ENCODE measurements around the gene ATP2B2.

The ATP2B2 gene

DNA sequence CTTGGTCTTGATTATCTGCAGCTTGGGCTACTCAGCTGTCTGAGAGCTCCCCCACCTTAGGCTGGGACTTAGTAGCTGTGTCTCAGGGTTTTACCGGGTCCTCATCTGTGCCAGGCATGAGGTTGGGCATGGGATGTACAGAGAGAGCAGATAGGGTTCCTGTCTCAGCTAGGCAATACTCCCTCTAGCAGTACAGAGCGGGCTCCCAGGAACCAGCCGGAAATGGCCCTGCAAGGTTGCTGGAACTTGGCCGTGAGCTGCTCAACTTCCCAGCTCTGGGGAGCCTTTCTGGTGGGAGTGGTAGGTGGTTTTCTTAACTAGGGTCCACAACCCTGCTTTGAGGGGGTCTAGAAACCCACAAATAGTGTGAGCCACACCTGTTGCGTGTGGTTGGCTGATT lies 58.3 kb downstream of the ATP2B2 start:
- DNase-seq = no peak

DNA sequence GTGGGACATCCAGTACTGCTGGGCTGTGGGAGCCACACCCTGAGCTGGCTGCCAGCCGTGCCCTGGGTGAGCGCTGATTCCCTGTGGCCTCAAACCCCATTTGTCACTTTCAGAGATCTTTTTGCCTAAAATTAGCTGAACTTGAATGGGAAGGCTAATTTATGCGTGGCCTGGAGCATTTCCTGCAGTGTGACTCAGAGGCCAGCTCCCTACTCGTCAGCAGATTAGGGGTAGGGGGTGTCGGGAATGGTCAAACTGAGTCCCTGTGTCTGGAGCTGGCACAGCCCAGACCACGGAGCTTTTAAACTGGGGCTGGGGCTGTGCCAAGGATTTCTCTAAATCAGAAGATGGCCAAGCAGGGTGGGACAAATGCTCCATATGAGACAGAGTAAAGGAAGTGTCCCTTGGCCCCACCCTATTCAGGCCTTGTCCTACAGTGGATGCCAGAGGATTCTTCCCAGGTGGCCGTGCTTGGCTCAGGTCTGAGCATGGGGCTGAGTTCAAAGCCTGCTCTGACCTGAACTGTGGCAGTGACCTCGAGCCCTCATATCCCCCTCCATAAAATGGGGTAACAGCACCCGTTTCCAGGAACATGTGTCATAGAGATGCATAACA lies 59.7 kb downstream of the ATP2B2 start:
- DNase-seq = no peak

DNA sequence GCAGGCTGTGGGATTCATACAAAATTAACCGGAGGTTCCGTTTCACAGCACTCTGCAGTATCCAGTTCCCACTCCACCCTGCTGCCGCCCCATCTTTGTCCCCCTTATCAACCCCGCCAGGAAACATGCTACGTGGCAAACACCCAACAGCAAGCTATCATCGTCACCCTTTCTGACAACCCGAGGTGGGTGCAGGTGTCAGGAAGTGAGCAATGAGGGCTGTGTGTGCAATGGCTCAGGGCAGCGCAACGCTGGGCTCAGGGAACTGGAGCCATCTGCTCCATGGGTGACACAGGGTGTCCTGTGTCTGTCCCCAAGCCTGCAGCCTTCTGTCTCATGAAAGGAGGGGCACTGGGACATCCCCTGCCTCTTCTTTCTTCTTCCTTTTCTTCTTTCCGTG lies 60.9 kb downstream of the ATP2B2 start:
- no peak for DNase-seq

DNA sequence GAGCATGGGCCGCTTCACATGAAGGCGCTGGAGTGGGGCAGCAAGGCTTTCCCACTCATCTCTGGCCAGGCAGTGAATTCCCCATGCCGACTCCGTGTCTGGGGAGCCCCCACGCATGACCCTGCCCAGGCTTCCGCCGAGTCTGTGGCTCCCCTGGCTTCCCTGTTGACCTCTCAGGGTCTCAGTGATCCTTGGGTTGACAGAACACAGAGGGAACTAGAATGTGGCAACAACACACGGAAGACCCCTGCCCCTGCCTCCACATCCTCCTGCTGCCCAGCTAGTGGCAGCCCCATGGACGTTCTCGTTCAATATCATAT lies 61.3 kb downstream of the ATP2B2 start:
- no peak for DNase-seq

DNA sequence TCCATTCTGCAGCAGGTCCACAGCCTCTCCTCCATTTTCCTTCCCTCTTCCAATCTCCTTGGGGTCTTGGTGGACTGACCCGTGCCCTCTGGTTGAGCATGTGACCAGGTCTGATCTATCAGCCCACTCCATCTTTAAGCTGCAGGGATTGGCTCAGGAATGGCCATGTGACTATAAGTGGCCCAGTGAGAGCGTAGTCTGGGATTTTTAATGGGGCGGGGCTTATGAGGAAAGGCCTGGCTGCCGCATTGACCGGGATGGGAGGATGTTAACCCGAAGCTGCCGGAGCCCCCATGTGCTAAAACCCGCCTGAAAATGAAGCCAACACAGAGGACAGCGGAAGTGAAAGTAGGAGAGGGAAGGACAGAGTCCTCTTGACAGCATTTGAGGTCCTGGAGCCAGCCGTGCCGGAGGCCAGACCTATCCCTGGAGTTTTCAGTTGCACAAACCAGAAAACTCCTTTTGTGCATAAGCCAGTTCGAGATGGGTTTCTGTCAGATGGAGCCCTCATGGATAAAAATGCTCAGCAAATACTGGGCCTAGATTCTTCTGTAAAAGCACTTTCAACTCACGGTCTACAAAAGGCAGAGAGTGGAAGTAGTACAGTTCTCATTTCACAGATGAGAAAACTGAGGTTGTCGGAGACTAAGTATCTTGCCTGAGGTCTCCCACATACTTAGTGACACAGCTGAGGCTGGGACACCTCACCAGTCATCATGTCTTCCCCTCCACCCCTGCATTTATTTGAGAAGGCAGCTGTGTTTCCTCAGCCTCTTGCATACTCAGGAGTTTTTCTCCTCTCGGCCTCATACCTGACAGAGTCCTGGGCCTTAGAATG lies 61.9 kb downstream of the ATP2B2 start:
- no peak for DNase-seq

DNA sequence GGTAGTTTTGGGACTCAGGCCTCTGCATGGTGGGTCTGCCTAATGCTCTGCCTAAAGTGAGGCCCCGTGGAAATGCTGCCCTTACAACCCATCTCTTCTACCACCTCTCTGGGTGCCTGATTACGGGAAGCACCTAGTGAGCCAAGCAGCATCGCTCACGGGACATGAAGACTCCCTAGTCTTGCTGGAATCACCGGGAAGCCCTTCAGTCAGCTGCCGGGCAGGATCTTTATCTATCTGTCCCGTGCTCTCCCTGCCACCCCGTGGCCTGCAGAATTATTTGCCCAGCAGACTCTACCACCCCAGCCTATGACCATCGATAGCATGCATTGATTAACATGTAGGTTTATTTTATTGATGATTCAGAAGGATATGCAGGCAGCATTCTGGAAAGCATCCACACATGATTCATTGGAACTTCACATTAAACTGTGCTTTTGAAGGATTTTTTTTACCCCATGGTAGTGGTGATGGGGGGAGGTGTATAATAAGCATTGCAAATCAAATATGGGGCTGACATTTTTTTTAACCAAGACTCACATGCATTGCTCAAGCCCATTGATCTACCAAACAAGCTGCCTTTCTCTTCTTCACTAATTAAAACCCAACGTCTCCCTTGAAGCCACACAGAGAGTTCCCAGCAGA lies 63.1 kb downstream of the ATP2B2 start:
- DNase-seq = no peak

DNA sequence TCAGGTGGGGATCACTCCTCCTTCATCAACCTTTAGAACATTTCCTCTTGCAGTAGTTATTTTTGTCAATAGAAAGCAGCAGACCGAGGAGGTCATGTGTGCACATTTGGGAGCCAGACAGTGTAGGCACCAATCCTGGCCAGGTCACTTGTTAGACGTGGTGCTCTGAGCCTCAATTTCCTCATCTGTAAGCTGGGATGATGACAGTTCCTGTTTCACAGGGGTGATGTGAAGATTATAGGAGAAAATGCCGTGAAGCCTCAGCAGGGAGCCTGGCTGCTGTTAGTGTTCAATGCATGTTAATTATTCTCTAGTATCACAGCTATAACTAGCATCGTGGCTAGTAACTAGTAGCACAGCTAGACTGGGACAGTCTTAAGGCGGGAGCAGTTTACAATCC lies 64.7 kb downstream of the ATP2B2 start:
- DNase-seq = no peak

DNA sequence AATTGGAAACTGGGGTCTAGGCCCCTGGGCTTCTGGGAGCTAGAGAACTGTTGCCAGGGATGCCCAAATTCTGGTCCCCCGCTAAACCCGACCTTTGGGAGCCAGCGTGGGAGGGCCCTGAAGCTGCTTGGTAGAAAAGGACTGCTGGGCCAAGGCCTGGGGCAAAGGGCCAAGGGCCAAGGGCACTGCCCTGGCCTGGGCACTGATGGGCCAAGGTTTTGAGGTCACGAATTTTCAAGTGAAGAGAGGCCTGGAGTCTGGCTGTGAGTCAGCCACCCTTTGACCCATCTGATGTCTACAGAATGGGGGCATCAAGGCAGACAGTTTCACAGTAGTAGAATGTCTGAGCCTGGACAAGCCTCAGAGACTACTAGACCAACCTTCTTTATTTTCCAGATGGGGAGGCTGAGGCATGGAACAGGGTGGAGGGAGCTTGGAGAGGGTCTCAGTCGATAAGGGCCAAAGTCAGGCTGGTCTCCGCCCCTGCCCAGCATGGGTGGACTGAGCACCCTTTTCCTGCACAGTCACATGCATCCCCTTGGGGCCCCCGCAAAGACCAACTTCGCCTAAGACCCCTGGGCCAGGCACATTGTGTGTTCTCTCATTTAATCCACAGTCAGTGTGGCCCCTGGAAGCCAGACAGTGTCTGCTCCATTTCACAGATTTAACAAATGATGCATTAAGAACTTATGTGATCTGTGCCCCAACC lies 66.3 kb downstream of the ATP2B2 start:
- no peak for DNase-seq

DNA sequence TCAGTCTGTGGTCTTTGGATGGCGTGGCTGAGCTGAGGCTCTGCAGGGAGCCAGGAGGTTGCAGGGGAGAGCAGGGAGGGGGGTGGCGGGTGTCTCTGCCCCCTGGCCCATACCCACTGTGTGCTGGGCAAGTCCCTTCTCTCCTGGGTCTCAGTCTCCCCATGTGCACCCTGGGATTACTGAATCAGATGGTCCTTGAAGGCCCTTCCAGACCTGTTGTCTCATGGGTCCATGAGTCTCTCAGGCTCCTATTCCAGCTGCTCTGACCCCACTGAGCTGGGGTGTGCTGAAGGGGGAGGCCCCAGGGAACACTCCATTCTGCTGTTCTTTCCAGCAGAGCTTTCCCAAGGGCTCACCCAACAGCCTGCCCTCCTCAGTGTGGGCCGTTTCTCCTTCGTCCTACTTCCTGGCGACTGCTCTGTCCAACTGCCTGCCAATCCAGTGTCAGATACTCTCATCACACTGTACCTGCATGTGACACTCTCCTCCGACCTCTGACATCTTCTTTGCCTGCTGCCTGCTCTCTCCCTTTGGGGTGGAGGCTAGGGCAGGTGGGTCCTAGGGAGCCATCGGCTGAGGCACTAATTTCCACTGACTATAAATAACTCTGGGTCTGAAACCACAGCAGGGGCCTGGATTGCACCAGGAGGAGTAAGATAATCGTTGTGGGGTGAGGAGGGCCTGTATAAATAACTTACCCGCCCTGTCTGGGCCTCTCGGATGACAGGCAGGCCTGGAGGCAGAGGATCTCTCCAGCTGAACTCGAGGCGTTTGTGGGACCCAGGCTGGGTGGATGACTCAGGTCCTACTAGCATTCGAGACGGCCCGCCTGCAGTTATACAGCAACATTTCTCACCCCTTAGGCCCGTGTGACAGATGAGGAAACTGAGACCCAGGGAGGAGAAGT lies 67.1 kb downstream of the ATP2B2 start:
- no peak for DNase-seq

DNA sequence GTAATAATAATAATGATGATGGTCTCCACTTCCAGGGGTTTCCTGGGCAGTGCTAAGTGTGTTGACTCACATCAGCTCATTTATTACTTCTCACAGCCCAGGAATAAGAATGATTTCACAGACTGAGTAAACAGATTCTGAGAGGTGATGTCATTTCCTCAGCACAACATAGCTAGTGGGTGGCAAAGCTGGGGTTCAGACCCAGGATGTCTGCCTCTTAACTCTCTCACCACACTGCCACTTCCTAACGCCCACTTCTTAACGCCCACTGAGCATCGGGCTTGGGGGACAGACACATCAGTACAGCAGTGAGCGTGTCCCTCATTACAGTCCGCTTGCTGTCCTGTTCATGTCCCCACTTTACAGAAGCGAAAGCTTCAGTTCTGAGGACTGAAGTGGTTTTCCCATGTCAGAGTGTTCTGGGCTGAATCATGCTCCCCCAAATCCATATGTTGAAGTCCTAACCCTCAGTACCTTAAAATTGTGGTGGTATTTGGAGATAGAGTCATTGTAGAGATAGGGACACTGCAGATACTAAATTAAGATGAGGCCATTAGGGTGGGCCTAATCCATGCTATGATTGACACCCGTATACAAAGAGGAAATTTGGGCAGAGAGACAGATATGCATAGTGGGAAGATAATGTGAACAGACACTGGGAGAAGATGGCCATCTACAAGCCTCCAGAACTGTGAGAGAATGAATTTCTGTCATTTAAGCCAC lies 68.0 kb downstream of the ATP2B2 start:
- no peak for DNase-seq

DNA sequence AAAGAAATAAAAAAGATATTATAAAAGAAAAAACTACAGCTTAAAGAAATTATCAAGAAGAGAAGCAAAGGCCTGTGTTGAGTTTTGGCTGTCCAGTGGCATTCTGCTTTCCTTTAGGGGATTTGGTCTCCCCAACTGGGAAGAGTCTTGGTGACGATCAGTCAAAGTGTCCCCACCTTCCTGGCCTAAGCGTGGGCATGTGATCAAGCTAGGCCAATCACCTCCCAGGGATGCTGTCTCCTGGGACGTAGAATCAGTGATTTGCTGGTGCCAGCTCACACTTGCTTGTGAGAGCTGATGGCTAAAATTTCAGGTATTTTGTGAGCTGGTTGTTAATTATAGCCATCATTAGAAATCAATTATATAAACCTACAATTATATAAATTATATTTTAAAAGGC lies 69.5 kb downstream of the ATP2B2 start:
- DNase-seq = no peak

DNA sequence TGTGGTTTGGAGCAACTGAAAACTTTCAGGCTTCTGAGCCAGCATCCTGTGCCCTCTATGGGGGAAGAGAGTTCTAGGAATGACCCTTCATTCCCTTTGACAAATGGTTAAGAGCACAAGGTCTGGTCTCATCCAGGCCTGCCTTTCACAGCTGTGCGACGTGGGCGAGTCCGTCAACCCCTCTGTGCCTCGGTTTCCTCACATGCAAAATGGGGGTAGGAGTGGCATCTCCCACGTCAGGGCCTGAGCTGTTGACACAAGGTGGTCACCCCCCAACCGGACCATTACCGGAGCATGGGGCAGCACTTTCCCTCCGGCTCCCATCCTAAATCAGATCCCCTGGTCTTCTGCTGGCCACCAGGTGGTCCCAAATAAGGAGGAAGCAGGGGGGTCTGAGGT lies 70.4 kb downstream of the ATP2B2 start:
- no peak for DNase-seq

DNA sequence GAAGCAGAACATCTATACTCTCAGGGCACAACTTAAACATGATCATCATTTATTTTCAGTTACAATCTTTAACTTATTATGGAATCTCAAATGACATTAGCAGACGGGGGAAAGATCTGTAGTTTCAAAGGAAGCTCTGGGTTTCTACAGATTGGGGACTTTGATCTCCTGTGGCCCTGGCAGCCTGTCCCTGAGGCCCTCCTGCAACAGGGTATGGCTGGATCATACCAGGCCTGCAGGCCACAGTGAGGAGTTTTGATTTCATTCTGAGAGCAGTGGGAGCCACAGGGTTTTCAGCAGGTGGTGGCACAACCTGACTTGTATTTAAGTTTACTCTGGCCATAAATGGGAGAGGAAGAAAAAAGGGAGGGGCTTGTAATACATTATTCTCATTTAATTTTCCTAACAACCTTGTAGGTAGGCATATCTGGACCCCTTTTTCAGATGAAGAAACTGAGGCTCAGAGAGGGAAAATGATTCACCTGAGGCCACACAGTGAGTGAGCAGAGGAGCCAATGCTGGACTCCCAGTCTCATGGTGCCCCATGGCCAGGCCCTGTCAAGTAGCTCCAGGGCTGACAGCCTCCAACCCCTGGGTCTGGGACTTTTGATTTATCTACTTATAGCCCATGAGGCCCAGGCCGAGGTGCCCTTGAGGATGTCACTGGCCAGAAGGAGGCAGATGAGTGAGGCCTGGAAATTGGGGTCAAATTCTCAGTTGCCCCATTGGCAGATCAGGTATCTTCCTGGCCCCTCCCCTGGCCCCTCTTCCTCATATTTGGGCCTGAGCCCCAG lies 71.0 kb downstream of the ATP2B2 start:
- DNase-seq = no peak

DNA sequence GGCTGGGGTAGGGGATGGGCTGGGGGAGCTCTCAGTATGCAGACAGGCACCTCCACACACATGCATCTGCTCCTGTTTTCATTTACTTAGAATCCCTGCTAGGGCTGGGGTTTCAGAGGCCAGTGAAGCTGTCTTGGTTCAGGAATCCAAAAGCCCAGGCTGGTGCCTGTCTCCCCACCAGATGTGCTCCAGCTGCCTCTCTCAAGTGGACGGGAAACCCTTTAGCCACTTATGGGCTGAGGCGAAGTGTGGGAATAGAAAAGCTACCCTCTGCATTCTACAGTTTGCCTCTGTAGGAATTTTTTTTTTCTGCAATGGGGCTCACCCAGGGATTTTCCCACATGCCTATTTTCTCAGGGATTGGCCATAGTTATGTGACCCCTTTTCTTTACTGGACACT lies 72.5 kb downstream of the ATP2B2 start:
- DNase-seq = no peak

DNA sequence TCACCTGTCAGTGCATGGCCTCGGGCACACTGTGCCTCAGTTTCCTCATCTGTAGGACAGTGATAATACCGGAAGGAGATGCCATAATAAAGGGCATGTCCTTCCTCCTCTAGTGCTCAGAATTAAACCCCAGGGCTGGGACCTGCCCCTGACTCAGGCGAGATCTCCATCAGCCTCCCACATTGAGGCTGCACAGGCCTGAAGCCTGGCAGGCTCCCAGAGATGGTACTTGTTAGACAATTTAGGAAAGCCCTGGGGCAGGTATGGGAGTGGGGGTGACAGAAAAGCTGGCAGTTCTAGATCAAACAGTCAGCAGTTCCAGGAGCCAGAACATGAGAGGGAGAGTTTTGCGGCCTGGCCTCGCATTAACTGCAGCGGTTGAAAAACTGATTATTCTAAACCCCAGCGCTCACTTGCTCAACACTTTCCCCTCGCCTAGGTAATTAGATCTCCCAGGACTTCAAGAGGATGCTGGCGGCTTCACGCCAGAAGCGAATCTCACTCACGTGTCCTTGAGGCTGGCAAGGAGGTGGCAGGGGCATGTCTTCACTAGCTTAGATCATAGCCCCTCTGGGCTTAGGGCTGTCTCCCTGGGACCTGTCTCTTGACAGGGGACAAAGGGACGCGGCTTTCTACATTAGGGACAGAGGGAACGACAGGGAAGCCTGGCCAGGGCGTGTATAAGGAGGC lies 73.1 kb downstream of the ATP2B2 start:
- DNase-seq = no peak

DNA sequence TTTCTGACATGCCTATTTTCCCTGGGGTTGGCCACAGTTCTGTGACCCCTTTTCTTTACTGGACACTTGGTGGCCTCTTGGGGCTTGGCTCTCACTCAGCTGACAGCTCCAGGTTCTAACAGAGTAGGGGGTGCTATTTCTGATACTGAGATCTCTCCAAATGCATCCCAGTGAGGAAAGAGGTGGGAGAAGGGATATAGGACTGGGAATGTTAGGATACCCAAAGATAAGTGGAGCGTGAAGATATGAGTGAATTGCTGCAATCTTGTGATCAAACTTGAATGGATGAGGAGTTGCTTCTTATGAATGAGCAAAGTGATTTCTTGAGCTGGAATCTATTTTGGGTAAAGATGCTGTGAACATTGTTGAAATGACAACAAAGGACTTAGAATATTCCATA lies 74.6 kb downstream of the ATP2B2 start:
- no peak for DNase-seq

DNA sequence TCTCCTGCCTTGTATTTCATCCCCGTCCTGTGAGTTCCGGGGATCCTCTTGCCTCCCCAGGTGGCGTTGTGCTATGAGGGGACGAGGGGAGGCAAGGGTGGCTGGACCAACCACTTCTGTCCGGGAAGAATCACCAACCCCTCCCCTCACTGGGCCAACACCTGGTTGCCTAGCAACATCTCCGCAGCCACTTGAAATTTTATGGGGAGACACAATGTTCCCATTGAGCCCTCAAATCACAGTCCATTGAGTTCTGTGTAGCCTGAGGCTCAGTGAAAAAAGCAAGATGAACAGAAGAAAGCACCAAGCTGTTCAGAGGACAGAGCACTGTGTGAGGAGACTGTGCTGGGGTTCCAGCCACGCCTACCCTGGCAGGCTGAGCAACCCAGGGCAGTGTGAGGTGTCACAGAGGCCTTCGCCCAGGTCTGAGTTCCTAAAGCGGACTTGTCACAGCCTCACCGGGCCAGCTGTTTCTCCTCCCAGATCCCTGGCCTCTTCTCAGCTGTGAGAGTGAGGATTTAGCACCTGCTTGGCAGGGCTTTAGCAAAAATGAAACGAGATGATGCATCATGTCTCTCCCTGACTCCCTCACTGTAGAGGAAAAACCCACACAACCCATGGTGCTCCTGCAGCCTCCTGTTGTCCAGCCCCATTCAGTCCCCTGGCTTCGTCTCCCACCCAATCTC lies 76.8 kb downstream of the ATP2B2 start:
- DNase-seq = no peak

DNA sequence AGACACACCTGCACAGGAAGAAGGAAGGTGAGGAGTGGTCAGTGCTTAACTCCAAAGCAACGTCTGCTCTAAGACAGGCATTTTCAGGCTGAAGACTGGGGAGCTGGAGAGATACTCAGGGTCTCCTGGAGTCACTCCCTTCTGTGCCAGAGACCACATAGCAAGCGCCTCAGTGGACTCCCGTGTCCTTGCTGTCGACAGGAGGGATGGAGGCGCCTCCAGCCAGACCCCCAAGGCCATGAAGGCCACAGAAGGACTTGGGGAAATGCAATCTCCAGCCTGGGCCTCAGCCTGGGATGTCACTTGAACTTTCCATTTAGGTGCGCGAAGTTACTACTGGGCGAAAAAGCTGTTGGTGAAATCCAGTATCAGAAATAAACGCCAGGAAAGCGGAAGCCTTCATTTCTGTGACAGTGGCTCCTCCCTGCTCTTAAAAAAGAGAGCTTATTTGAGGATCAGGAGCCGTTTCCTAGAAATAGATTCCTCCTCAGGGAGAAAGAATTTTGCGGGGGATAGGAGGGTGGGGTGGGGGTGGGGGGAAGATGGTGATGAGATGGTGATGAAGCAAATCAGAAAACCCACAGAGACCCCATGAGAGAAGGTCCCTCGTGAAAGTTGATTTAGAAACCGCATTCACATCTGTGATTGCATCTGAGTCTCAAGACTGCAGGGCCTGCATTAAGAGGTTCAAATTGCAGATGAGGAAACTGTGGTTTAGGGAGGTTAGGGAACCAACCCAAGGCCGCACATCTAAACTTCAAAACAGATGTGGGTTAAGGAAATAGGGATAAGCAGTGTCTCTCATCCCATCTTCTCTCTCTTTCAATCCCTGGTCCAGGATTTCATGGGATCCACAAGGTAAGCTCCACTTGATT lies 78.8 kb downstream of the ATP2B2 start:
- DNase-seq = no peak

Data from GOT3 (cell line).